GM12878 (cell line): ENCODE results near the gene ARID1A. TPM values are rescaled to one million over a fixed set of nuclear protein-coding genes. Genes with fewer than 3 reads are reported as not detected.
A peak's percentile ranks its signal among the peaks of the same experiment; 100 is the strongest.

ENCODE experiments used
- BCL11A ChIP-seq: IDR thresholded peaks from 2 replicates; pipeline ENCODE4 v1.6.1; 2011; ENCODE audit warnings: low read depth, low read length
- BCLAF1 ChIP-seq: fragments of 450-650 bp; IDR thresholded peaks from 2 replicates; pipeline ENCODE4 v1.6.1; 2017; ENCODE audit warnings: antibody characterized with exemption, mild to moderate bottlenecking, moderate library complexity
- CBX5 ChIP-seq: sonication (generic); IDR thresholded peaks from 2 replicates; pipeline ENCODE4 v1.6.1; 2016; ENCODE audit warnings: low read depth, moderate library complexity, mild to moderate bottlenecking, inconsistent platforms
- CHD1 ChIP-seq: IDR thresholded peaks from 2 replicates; pipeline ENCODE4 v1.6.1; 2012; ENCODE audit warnings: low read depth, low read length, improper control_type of control experiment
- CHD2 ChIP-seq: IDR thresholded peaks from 2 replicates; pipeline ENCODE4 v1.6.1; 2011; ENCODE audit warnings: low read depth, low read length, improper control_type of control experiment, borderline replicate concordance
- GATAD2B ChIP-seq: fragments of 450-650 bp; conservative IDR thresholded peaks from 2 replicates; pipeline ENCODE4 v1.6.1; 2017; ENCODE audit warnings: low read depth, mild to moderate bottlenecking, moderate library complexity
- JUND ChIP-seq: IDR thresholded peaks from 2 replicates; pipeline ENCODE4 v1.6.1; 2012; ENCODE audit warnings: low read depth, mild to moderate bottlenecking, low read length, improper control_type of control experiment, moderate library complexity
- MEF2A ChIP-seq: IDR thresholded peaks from 2 replicates; pipeline ENCODE4 v1.6.1; 2011; ENCODE audit warnings: low read depth, mild to moderate bottlenecking, low read length, moderate library complexity; ENCODE audit not compliant: insufficient read depth
- MTA3 ChIP-seq: IDR thresholded peaks from 2 replicates; pipeline ENCODE4 v1.6.1; 2012; ENCODE audit warnings: low read length, inconsistent platforms, borderline replicate concordance
- NFXL1 ChIP-seq: fragments of 450-650 bp; IDR thresholded peaks from 2 replicates; pipeline ENCODE4 v1.6.1; 2017; ENCODE audit warnings: antibody characterized with exemption, mild to moderate bottlenecking, borderline replicate concordance
- PAX5 ChIP-seq: IDR thresholded peaks from 2 replicates; pipeline ENCODE4 v1.6.1; 2011; ENCODE audit warnings: low read depth, low read length, borderline replicate concordance
- PKNOX1 ChIP-seq: fragments of 450-650 bp; IDR thresholded peaks from 2 replicates; pipeline ENCODE4 v1.6.1; 2016; ENCODE audit warnings: mild to moderate bottlenecking
- POU2F2 ChIP-seq: IDR thresholded peaks from 3 replicates; pipeline ENCODE4 v1.6.1; 2011; ENCODE audit warnings: low read depth, mild to moderate bottlenecking, low read length, borderline replicate concordance
- RUNX3 ChIP-seq: IDR thresholded peaks from 2 replicates; pipeline ENCODE4 v1.6.1; 2012; ENCODE audit warnings: low read length, inconsistent platforms
- SIX5 ChIP-seq: IDR thresholded peaks from 2 replicates; pipeline ENCODE4 v1.6.1; 2011; ENCODE audit warnings: mild to moderate bottlenecking, low read depth, low read length, moderate library complexity; ENCODE audit not compliant: severe bottlenecking
- SP1 ChIP-seq: IDR thresholded peaks from one replicate; pipeline ENCODE4 v1.6.1; 2011; ENCODE audit warnings: low read depth, low read length
- SREBF1 ChIP-seq: IDR thresholded peaks from 2 replicates; pipeline ENCODE4 v1.6.1; 2012; ENCODE audit warnings: mild to moderate bottlenecking, low read length
- SUPT20H ChIP-seq: IDR thresholded peaks from 2 replicates; pipeline ENCODE4 v1.6.1; 2011; ENCODE audit warnings: low read depth, mild to moderate bottlenecking, low read length, moderate library complexity, borderline replicate concordance; ENCODE audit not compliant: control insufficient read depth
- TARDBP ChIP-seq: IDR thresholded peaks from 2 replicates; pipeline ENCODE4 v1.6.1; 2016; ENCODE audit warnings: borderline replicate concordance
- TCF7 ChIP-seq: IDR thresholded peaks from 2 replicates; pipeline ENCODE4 v1.6.1; 2014; ENCODE audit warnings: antibody characterized with exemption, borderline replicate concordance
- ZBTB40 ChIP-seq: fragments of 450-650 bp; IDR thresholded peaks from 2 replicates; pipeline ENCODE4 v1.6.1; 2016; ENCODE audit warnings: mild to moderate bottlenecking, moderate library complexity, borderline replicate concordance
- ZNF622 ChIP-seq: fragments of 450-650 bp; IDR thresholded peaks from 2 replicates; pipeline ENCODE4 v1.6.1; 2017; ENCODE audit warnings: mild to moderate bottlenecking, inconsistent platforms
- polyA plus RNA-seq, 11 experiments: library from polyadenylated mRNA; depleted of rRNA in 4 of 11; unstranded in 6 of 11; stranded (reverse) in 5 of 11; fragments of >200 nt; fragmentation: Nextera tagmentation in 4 of 11; fragmentation: Illumina TruSeq in 1 of 11; extraction: Ambion mirVana in 4 of 11; extraction: Trizol in 1 of 11; gene quantifications; 1 replicate in 1 of 11; 2 replicates in 10 of 11; pipeline versions ENCODE4 v1.2.1 to v1.2.3, GENCODE V29; 2011 to 2016; ENCODE audit warnings: inconsistent platforms in 2 of 11, missing spikeins in 2 of 11, low read depth in 1 of 11
- total RNA-seq, 4 experiments: library from RNA; depleted of rRNA in 3 of 4; stranded (reverse); fragments of >200 nt in 3 of 4; fragmentation: Illumina TruSeq in 1 of 4; extraction: Trizol in 1 of 4; gene quantifications; 2 replicates each; pipeline versions ENCODE4 v1.2.1 to v1.2.3, GENCODE V29; 2013 to 2021

Gene ARID1A
- total and polyA plus RNA-seq, 10 of the 15 experiments (the other 5 are each of a cell fraction or from before 2014, with no cell fraction given): 10.0 to 98.0 (median 23.5) TPM

GRCh38 chr1:26744075-26744959 lies 48.5 kb downstream of the ARID1A start (continued):
- TF ChIP-seq CHD1 (no peak), POU2F2 (peak; percentile 87), PAX5 (peak; percentile 83; the same call in 1 of the 2 replicates), SP1 (peak; percentile 84), ZBTB40 (peak; percentile 76; the same call in 1 of the 2 replicates), ZNF622 (no peak), NFXL1 (peak; percentile 83; the same call in 1 of the 2 replicates), MEF2A (peak; percentile 100), MTA3 (peak; percentile 54; the same call in 1 of the 2 replicates), BCL11A (peak; percentile 58; the same call in 1 of the 2 replicates), GATAD2B (no peak), SUPT20H (no peak), SREBF1 (no peak), TARDBP (peak; percentile 83), BCLAF1 (no peak), PKNOX1 (no peak; the same call in 1 of the 2 replicates), TCF7 (no peak), RUNX3 (peak; percentile 79), CBX5 (peak; percentile 98), SIX5 (no peak), JUND (no peak), CHD2 (no peak)
